Activated CD8-positive, alpha-beta T cell treated with anti-CD3 and anti-CD28 coated beads for 36 hours (primary cell): ENCODE results near the gene NR5A2. TPM values are rescaled to one million over a fixed set of nuclear protein-coding genes. Genes with fewer than 3 reads are reported as not detected.

Experiments used
- ATAC-seq: fragments of 200-7000 bp; cut with Tn5 transposase; one replicate; pipeline ENCODE4 v1.10.0; 2021; ENCODE audit warnings: mild to moderate bottlenecking, moderate library complexity
- CTCF ChIA-PET: fragments of 350-600 bp; sonication (Branson Sonifier 250); formaldehyde crosslinking; loops from one replicate; lab custom pipeline; 2021; ENCODE audit warnings: antibody characterized with exemption; lab: Charles Lee
- POLR2A ChIA-PET: fragments of 350-600 bp; sonication (Branson Sonifier 250); formaldehyde crosslinking; loops from one replicate; lab custom pipeline; 2021; ENCODE audit warnings: antibody characterized with exemption; lab: Charles Lee
- DNase-seq: peaks from one replicate; pipeline ENCODE4 v3.0.0-alpha.2; 2020
- H3K27ac Mint-ChIP-seq: one replicate; pipeline ENCODE4 v1.8.0; 2021; ENCODE audit warnings: mild to moderate bottlenecking, mixed read lengths
- H3K27me3 Mint-ChIP-seq: one replicate; pipeline ENCODE4 v1.8.0; 2021; ENCODE audit warnings: mixed read lengths
- H3K36me3 Mint-ChIP-seq: one replicate; pipeline ENCODE4 v1.8.0; 2021; ENCODE audit warnings: low read depth, mixed read lengths
- H3K4me1 Mint-ChIP-seq: one replicate; pipeline ENCODE4 v1.8.0; 2021; ENCODE audit warnings: low read depth, mixed read lengths
- H3K4me3 Mint-ChIP-seq: one replicate; pipeline ENCODE4 v1.8.0; 2021; ENCODE audit warnings: mild to moderate bottlenecking, moderate library complexity, mixed read lengths
- H3K9me3 Mint-ChIP-seq: one replicate; pipeline ENCODE4 v1.8.0; 2021; ENCODE audit warnings: mixed read lengths
- intact Hi-C: fragments of 100-400 bp; cut with micrococcal nuclease; formaldehyde crosslinking; loops from one replicate; pipeline ENCODE4 v1.10.0; 2022
- total RNA-seq, 2 experiments: library from RNA; stranded (reverse); gene quantifications; one replicate each; pipeline ENCODE4 v1.2.3, GENCODE V29; 2021
- TF ChIP-seq, protein P1 (sequence below): fragments of 200-600 bp; IDR thresholded peaks from one replicate; pipeline ENCODE4 v1.8.0; 2022; ENCODE audit warnings: antibody characterized with exemption, mild to moderate bottlenecking

The NR5A2 gene
- total RNA-seq, 2 experiments from 2014 or later: not detected

DNA sequence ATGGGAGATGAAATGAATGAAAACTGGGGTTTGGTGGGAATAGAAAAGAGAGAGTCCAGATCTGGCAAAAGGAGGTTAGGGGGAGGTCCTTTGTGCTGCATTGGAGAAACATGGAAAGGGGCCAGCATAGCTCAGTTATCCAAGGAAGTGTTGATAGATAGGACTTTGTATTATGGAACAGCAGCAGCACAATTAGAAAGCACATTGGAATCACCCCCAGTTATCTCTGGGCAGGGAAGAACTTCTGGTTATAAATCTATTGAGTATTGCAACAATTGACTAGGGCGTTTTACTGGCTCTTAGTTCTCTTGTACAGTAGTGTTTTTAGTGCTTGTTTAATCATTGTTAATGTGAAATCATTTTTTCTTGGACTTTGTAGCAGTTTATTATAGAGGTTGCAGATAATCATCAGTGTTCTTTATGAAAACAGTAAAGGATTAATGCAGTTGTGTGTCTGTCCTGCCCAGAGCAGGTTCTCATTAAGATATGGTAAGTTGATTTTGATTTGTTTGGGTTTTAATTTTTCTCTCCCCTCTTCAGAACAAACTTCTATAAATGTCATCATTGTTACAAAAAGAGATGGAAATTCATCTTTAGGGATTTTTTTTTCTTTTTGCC is 76.6 kb downstream of the NR5A2 start:
- no peak for DNase-seq
- ATAC-seq: no peak
- CTCF ChIA-PET: interaction anchor here (0.5 kb wide), 1 partner anchor 89 kb away, joined by 3 read pairs; no protein-coding TSS in a partner anchor
- POLR2A ChIA-PET: no interaction called here
- Mint-ChIP-seq H3K36me3 (no peaks in the 10 kb centered on the region), H3K27me3 (no peaks in the 10 kb centered on the region), H3K27ac (no peak overlapping the region), H3K9me3 (no peaks in the 10 kb centered on the region), H3K4me3 (no peak overlapping the region), H3K4me1 (peaks cover 2% of the 10 kb centered on the region)
- TF ChIP-seq, protein P1, sequence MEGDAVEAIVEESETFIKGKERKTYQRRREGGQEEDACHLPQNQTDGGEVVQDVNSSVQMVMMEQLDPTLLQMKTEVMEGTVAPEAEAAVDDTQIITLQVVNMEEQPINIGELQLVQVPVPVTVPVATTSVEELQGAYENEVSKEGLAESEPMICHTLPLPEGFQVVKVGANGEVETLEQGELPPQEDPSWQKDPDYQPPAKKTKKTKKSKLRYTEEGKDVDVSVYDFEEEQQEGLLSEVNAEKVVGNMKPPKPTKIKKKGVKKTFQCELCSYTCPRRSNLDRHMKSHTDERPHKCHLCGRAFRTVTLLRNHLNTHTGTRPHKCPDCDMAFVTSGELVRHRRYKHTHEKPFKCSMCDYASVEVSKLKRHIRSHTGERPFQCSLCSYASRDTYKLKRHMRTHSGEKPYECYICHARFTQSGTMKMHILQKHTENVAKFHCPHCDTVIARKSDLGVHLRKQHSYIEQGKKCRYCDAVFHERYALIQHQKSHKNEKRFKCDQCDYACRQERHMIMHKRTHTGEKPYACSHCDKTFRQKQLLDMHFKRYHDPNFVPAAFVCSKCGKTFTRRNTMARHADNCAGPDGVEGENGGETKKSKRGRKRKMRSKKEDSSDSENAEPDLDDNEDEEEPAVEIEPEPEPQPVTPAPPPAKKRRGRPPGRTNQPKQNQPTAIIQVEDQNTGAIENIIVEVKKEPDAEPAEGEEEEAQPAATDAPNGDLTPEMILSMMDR: no peak
- intact Hi-C loops: no loop called here

DNA sequence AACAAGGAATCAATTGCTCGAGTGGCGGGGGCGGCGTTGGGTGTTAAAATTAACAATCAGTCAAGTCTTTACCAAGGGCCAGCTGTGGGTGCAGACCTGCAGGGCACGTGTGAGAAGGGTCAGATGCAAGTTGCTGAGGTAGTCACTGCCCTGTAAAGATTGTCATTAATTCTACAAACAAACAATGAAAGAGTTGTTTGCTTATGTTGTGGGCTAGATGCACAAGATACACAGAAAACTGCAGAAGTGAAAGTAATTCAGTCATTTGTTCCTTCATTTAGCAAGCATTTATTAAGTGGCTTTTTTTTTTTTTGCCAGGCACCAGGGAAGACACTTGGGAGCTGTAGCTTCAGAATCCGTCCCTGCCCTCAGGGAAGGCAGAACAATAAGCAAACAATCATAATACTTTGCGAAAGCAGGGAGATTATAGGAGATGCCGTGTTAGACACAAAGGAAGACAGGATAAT is 79.5 kb downstream of the NR5A2 start:
- H3K4me3 Mint-ChIP-seq: no peak overlapping the region
- POLR2A ChIA-PET: no interaction called here
- CTCF ChIA-PET: no interaction called here

DNA sequence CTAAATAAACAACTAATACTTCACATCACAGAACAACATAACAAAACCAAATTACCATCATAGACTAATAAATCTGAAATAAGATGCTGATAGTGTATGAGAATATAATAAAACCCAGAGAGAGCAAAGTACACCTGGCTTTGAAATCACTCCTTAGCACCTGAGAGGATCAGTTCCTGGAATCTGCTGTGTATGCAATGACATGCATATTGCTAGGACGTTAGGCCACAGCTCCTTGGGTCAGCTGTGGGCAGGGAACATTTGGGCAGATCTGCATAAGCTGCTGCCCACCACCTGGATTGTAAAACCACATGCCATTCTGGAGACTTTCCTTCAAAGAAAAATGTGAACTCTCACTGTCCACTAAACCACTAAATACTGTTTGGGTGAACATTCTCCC is 81.1 kb downstream of the NR5A2 start:
- H3K27ac Mint-ChIP-seq: no peak overlapping the region
- no peak for ATAC-seq
- no peak overlapping the region for H3K4me3 Mint-ChIP-seq
- H3K27me3 Mint-ChIP-seq: peaks cover 6% of the 10 kb centered on the region
- ChIA-PET POLR2A (no interaction called here), CTCF (interaction anchor here (1.4 kb wide), 1 partner anchor 31 kb away, joined by 4 read pairs; no protein-coding TSS in a partner anchor)
- H3K4me1 Mint-ChIP-seq: no peaks in the 10 kb centered on the region
- H3K36me3 Mint-ChIP-seq: no peaks in the 10 kb centered on the region
- DNase-seq: no peak
- TF ChIP-seq, protein P1: no peak
- intact Hi-C loops: no loop called here
- no peaks in the 10 kb centered on the region for H3K9me3 Mint-ChIP-seq

More for the DNA sequence above, 79.5 kb downstream of the NR5A2 start:
- intact Hi-C loops: no loop called here
- TF ChIP-seq, protein P1: no peak
- Mint-ChIP-seq H3K27me3 (peaks cover 3% of the 10 kb centered on the region), H3K4me1 (no peaks in the 10 kb centered on the region), H3K27ac (no peak overlapping the region), H3K9me3 (no peaks in the 10 kb centered on the region), H3K36me3 (no peaks in the 10 kb centered on the region)
- ATAC-seq (no peak), DNase-seq (no peak)

DNA sequence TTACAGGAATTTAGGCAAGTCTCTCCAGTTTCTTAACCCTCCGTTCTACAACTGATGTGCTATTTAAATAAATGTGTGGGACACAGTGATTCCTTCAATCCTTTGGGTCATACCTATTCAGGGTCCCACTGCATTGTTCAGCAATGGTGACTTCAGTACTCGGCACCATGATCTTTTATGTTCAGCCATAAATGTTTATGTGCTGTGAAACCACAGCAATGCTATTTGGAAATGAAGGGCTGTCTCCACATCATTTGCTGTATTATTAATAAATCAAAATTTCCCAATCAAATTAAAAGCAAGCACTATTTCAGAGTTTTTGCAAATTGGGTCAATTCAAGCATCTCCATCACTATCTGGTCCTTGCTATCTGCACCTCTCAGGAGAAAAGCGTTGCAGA is 84.8 kb downstream of the NR5A2 start:
- Mint-ChIP-seq H3K36me3 (no peaks in the 10 kb centered on the region), H3K27ac (no peak overlapping the region), H3K27me3 (peaks cover 6% of the 10 kb centered on the region), H3K9me3 (no peaks in the 10 kb centered on the region), H3K4me3 (no peak overlapping the region), H3K4me1 (no peaks in the 10 kb centered on the region)
- no peak for ATAC-seq
- TF ChIP-seq, protein P1: no peak
- ChIA-PET CTCF (no interaction called here), POLR2A (no interaction called here)
- intact Hi-C loops: no loop called here
- DNase-seq: no peak

DNA sequence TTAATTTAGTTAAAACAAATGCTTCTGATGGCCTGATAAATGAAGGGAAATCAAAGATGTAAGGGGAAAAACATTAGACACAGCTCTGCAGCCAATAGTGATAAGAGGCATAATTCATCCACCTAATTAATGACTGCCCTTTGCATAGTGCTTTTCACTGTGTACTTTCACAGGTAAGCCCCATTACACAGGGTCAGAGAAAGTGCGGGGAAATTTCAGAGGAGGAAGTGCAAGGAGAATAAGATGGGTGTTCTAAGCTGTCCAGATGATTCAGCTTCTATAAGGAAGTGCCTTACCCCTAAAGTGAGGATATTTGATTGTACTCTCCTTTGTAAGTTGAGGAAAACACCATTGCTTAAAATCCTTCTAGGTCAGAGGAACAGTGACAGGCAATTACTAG is 88.0 kb downstream of the NR5A2 start:
- no peaks in the 10 kb centered on the region for H3K36me3 Mint-ChIP-seq
- no peak for ATAC-seq
- peaks cover 6% of the 10 kb centered on the region for H3K27me3 Mint-ChIP-seq
- CTCF ChIA-PET: interaction anchor here (1.0 kb wide), 1 partner anchor 429 kb away, joined by 3 read pairs; no protein-coding TSS in a partner anchor
- intact Hi-C loops: no loop called here
- no peaks in the 10 kb centered on the region for H3K9me3 Mint-ChIP-seq
- DNase-seq: no peak
- peaks cover 5% of the 10 kb centered on the region for H3K4me1 Mint-ChIP-seq
- TF ChIP-seq, protein P1: no peak
- H3K4me3 Mint-ChIP-seq: no peak overlapping the region
- POLR2A ChIA-PET: no interaction called here
- H3K27ac Mint-ChIP-seq: no peak overlapping the region
